ENCODE results near the gene SIX5.
A peak's percentile ranks its signal among the peaks of the same experiment; 100 is the strongest.

Gene SIX5

GRCh38 chr19:45716359-45717130 is 52.5 kb downstream of the SIX5 start:
- Histone ChIP-seq H3K4me3 (ENCODE audit: low read depth in 1 of 2, low read length in 2 of 2) (peak overlapping the region; percentile 57 to 99), H3K36me3 (ENCODE audit: insufficient read depth, low read length) (no peaks in the 10 kb centered on the region), H3K27ac (ENCODE audit: low read depth, low read length) (peak overlapping the region; percentile 74), H3K4me1 (ENCODE audit: insufficient read depth, low read length) (peaks cover 9% of the 10 kb centered on the region), H3K27me3 (ENCODE audit: control insufficient read depth in 1 of 2, insufficient read depth in 2 of 2, low read length in 2 of 2) (no peaks in the 10 kb centered on the region), H3K9me3 (ENCODE audit: low read length) (no peaks in the 10 kb centered on the region), H3K9ac (ENCODE audit: low read length) (peak overlapping the region; percentile 83)

- H3K36me3 ChIP-seq (ENCODE audit: insufficient read depth, low read length): no peaks in the 10 kb centered on the region
- H3K4me1 ChIP-seq (ENCODE audit: insufficient read depth, low read length): peaks cover 16% of the 10 kb centered on the region
- H3K27me3 ChIP-seq (ENCODE audit: control insufficient read depth in 1 of 2, insufficient read depth in 2 of 2, low read length in 2 of 2): no peaks in the 10 kb centered on the region
- H3K9ac ChIP-seq (ENCODE audit: low read length): no peak overlapping the region
- H3K9me3 ChIP-seq (ENCODE audit: low read length): no peaks in the 10 kb centered on the region
- H3K27ac ChIP-seq (ENCODE audit: low read depth, low read length): no peak overlapping the region
- H3K4me3 ChIP-seq (ENCODE audit: low read depth in 1 of 2, low read length in 2 of 2): no peak overlapping the region
Measured at GRCh38 chr19:45715139-45715538, 53.9 kb downstream of the SIX5 start.
